Measurements from ENCODE around the gene CRIM1.

CRIM1 gene

DNA sequence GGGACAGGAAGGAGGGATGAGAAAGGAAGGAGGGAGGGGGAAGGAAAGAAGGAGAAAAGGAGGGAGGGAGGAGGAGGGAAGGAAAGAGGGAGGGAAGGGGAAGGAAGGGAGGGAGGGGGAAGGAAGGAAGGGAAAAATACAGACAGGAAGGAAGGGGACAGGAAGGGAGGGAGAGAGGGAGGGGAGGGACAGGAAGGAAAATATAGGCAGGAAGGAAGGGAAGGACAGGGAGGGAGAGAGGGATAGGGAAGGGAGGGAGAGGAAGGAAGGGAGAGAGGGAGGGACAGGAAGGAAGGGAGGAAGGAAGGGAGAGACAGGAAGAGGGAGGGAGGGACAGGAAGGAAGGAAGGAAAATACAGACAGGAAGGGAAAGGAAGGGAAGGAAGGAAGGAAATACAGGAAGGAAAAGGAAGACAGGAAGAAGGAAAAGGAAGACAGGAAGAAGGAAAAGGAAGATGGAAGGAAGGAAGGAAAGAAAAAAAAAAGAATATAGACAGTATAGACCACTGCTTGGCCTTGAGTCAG is 178.8 kb downstream of the CRIM1 start:
- no peak for DNase-seq

DNA sequence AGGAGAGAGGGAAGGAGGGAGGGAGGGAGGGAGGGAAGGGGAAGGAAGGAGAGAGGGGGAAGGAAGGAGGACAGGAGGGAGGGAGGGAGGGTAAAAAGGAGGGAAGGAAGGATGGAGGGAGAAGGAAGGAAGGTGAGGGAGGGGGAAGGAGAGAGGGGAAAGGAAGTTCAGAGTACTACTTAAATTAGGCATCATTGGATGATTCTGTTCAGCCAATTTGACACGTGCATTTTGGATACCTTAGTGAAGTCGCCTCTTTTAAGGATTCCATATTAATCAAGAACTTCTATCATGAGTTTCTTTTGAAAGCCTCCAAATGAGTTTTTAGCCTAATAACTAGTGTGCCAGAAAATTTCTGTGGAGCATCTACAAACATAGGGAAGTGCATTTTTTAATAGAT is 179.5 kb downstream of the CRIM1 start:
- no peak for DNase-seq

DNA sequence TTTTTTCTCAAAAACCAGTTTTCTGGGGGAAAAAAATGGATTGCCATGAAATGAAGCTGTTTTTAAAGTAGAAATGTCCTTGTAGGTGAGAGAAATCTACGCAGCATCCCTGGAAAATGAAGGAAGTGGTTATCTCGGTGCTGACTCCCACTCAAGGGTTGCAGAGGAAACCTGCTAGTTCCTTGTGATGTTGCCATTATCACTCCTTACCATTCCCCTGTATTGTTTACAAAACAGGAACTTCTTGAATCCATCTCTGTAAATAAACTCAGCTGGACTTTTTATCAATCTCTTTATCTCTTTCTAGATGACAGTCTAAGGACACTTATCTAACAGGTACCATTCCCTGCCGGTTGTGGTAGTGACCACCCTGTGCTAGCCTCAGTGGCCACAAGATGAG is 181.2 kb downstream of the CRIM1 start:
- no peak for DNase-seq

DNA sequence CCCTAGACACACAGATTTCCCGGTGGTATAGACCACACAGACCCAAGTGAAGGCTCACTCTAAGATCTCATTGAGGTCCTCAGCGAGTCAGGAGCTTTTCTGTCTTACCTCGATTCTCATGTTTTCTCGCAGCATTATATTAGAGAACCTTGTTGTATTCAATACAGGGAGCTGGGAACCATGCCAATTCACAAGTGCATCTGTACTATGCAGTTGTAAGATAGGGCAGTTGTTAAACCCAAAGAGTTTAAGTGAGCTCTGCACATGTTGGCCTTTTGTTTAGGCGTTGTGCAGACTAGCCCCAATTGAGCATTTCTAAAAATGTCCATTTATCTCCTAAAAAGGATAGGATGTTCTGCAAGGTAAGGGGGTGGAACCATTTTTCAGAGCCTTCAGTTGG is 182.8 kb downstream of the CRIM1 start:
- peak; percentile 87 for DNase-seq

DNA sequence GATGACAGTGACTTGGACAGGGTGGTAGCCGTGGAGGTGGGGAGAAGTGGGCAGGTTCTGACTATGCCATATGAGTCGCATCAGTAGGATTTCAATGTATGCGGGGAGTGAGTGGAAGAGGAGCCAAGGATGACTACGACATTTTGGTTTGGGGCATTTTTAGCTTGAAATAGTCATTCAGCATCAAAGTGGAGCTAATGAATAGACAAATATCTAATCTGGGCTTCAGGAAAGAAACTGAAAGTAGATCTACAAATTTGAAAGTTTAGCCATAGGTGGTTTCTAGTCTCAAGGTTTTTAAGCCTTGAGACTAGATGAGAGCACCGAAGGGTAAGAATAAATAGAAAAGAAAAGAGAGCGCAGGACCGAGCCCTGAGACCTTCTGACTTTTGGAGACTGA is 184.1 kb downstream of the CRIM1 start:
- no peak for DNase-seq

DNA sequence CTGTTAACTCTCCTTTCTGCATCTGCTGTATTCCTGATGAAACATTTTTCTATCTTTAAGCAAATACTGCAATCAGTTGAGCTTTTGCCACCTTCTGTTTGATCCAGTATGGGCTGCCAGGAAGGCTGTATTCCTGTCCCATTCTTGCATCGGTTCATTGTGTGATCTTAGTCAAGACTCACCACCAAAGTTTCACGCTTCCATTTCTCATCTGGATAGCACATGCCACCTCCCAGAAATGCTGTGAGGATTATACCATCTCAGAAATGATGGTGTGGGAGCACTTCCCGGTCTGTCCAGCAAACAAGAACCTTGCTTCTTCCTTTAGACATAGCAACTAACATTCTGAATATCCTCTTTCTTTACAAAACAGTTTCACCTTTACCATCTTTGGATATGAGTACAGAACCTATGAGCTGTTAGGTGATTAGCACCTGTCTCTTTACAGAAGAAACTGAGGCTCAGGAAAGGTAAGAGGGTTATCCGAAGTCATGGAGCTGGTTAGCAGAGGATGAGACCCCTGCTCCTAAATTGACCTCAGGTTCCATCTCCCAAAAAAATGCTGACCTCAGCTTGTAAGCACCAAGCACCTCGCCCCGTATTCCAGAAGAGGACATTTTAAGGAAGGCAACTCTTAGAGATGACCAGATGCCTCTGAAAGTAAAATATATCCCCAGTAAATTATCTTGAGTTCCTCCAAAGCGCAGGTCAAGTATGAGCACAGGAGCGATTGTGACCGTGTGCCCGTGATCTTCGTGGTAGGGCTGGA is 185.6 kb downstream of the CRIM1 start:
- DNase-seq, result no peak

DNA sequence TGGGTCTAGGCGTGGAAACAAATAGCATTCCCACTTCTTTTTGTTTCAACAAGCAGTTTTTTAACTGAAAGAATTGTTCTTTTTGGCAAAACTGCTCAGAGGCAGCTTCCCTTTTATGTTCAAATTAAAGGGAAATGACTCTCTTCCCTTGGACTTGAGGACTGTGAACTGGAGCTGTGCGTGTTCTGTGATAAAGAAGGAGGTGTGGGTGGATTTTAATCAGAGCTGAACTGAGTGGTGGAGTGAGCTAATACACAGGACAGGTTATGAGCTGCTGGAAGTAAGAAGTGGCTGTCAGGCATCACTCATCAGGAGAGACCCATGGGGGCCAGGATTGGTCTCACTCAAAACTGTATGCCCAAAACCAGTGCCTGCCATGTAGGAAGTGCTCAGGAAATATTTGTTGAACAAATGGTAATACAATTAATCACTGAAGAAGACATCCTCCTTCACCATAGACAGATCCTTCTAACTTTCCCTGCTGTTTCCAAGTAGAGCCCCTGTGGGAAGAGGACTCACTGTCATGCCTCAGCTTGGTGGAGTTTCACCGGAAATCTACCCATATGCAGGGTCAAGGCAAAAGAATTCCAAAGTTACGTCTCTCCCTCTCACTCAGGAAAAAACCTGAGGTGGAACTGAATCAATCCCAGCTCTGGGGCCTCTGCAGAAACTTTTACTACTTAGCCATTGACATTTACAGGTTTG is 186.5 kb downstream of the CRIM1 start:
- no peak for DNase-seq

DNA sequence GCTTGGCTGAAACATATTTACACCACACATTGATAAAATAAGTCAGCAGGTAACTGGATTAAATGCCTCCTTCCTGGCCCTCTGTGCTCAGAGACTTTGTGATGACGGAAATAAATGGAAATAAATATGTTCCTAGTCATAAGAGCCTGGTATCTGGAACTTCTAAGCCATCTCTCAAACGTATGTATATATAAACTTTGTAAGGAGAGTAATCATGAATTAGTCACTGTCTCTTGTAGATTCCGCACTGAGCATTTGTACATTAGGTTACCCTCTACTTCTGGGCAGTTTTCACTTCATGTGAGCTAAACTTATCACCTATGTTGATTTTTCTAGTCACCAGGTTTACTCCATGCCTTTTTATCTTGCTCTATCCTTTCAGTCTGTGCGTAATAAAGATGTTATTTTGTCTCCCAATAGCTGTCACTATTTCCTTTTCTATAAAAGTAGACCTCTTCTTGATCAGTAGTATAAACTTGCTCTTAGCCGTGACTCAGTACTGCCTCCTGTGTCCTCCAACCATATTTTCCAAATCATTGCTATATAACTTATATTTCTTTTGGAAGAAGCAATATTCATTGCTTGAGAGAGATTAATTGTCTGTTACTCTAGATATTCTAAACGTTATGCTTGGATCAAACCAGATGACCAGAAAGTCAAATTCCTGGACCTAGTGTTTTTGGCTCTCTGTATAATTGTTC is 189.2 kb downstream of the CRIM1 start:
- DNase-seq, result no peak

DNA sequence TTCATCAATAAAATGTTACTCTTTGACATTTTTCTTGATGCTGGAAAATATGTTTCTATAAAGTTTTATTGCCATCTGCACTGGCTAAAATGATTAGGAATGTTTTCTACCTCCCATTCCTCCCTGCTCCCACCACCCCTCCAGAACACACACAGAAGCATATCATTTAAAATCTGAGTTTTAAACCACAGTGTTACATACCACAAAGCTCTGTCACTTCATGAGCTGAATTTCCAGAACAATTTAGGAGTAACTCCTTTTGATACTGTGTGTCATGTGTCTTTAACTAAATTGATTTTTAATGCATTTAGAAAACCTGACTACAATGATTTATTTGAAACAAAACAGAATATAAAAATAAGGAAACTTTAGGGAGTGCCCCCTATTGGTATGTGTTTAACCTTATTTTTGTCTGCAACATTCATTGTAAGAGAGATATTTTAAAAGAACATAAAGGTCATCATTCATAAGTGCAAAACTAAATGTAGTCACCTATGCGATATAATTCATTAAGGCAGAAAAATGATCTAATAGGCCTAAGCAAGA is 190.4 kb downstream of the CRIM1 start:
- DNase-seq, result no peak

DNA sequence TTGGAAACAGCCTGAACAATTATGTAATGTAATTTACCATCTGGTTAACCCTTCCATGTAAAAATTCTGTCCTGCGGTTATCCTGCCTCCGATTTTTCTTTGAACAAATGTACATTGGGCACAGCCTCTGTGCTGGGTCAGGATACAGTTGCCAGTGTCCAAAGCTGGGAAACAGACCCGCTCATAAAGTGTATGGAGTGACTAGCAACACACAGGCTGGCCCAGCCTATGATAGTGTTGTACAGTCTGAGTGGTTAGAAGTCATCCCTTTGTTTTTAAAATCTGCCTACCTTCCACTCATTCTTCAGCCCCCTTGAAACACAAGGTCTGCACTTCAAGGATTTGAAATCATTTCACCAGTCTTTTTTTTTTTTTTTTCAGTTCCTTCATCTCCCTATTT is 192.3 kb downstream of the CRIM1 start:
- no peak for DNase-seq

DNA sequence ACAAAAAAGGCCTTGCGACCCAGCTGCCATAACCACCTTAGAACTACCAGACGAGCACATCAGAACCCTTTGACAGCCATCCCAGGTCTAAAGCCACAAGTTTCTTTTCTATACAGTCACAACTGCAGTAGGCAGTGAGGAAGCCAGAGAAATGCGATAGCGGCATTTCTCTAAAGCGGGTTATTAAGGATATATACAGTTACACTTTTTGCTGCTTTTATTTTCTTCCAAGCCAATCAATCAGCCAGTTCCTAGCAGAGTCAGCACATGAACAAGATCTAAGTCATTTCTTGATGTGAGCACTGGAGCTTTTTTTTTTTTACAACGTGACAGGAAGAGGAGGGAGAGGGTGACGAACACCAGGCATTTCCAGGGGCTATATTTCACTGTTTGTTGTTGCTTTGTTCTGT is 193.6 kb downstream of the CRIM1 start:
- DNase-seq, result no peak

DNA sequence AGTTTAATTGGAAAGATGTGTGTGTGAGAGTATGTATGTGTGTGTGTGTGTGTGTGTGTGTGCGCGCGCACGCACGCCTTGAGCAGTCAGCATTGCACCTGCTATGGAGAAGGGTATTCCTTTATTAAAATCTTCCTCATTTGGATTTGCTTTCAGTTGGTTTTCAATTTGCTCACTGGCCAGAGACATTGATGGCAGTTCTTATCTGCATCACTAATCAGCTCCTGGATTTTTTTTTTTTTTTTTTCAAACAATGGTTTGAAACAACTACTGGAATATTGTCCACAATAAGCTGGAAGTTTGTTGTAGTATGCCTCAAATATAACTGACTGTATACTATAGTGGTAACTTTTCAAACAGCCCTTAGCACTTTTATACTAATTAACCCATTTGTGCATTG is 194.4 kb downstream of the CRIM1 start:
- DNase-seq, result no peak

DNA sequence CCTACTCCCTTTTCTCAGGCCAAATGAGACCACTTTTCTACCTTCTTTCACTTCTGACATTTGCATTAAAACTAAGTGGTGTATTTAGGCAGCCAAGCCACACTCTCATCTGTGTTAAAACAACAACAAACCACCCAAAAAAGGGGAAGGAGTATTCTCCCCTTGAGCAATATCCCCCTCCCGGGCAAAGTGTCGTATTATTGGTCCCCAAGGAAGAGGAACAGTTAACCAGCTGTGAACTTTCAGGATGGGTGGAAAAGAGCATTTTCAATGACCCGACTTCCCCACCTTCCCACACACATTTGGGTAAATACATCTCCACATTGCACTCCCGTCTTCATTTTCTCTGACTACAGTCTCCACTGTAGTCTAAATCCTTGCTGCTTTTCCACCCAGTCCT is 198.1 kb downstream of the CRIM1 start:
- no peak for DNase-seq

DNA sequence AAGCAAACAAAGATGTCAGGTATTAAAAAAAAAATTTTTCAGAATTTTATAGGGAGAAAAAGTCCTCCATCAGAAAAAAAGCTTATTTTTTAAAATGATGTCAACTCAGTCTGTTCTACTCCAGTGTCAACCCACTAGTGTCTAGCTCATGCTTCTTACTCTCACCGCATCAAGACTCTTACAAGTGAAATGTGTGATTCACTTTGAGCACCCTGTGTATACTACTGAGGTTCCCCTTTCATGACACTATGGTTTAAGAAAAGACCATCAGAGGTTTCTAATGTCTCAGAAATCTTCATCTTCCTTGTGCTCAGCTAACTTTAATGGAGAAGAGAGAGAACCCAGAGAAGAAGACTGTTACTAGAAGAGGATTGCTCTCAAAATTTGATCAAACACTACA is 199.0 kb downstream of the CRIM1 start:
- no peak for DNase-seq

DNA sequence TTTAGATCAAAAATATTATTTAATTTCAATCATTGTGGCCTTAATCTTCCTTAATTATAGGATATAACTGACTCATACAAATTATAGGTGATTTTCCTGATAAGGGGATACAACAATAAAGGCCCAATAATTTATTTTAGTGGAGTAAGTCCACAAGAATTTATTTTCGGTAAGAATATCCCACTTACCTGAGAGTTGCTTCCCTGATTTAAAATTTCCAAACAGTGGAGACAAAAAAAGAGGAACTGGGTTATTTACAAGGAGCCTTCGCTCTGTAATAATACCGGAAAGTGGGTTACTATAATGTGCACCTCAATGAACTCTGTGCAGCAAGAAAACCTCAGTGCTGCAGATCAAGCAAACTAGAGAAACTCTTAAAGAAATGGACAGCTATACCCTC is 200.2 kb downstream of the CRIM1 start:
- DNase-seq, result no peak

DNA sequence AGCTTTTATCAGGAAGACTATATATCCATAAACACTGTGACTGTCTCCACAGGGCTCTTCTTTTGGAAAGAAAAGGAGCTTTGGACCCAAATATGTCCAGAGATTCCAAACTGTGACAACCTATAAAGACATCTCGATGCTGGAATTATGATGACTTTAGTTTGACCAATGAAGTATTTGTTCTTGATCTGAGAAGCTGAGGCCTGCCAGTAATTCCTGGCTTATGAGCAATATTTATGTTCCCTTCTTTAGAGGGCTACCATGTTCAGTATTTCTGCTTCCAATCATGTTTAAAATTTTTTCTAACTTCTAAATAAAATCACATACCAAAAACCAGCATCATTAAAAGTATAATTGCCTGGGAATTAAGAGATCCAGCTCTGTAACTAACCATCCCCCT is 201.3 kb downstream of the CRIM1 start:
- DNase-seq, result no peak

DNA sequence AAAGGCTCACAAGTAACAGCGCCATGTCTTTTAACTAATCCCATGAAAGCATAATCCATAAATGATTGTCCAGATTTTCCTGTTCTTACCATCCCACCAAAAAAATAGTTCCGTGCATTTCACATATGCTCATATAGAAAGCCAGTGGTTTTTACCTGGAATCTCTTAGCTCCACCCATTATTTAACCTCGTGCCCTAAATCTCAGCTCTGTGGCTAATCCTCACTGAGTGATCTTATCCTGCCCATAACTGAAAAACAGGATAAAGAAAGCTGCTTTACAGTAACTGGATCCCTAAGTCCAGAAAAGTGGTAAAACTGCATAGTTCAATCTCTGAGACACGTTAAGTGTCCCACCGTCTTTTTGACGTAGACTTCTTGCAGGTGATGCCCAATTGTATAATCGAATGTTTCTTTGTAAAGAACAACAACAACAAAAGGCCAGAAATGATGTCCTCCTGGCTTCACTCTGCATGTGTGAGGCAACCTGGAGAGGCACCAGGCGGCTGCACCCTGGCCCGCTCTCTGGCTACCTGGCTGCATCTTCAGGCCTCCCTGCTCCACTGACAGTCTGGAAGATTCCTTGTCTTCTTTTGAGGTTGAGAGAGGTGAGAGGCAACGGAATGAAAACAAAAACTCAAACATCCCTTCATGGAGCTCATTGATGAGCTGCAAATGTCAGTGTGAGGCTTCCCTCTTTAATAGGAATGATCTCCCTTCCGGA is 203.8 kb downstream of the CRIM1 start:
- DNase-seq, result no peak

DNA sequence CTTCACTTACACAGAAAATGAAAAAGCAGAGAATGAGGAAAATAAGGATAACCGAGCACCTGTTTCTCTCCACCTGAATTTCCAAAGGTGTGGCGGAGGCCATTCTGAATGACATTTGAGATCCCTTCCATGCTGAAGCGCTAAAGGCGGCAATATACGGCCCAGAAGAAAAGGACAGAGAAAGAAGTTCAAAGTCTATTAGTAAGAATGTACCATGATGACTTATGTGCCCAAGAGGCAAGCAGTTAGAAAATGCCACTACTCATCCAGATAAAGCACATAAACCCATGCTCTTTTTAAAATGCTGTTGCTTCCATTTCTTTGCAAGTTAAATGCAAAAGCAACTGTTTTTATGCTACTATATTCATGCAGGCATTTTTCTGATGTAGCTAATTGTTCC is 205.1 kb downstream of the CRIM1 start:
- DNase-seq, result no peak

DNA sequence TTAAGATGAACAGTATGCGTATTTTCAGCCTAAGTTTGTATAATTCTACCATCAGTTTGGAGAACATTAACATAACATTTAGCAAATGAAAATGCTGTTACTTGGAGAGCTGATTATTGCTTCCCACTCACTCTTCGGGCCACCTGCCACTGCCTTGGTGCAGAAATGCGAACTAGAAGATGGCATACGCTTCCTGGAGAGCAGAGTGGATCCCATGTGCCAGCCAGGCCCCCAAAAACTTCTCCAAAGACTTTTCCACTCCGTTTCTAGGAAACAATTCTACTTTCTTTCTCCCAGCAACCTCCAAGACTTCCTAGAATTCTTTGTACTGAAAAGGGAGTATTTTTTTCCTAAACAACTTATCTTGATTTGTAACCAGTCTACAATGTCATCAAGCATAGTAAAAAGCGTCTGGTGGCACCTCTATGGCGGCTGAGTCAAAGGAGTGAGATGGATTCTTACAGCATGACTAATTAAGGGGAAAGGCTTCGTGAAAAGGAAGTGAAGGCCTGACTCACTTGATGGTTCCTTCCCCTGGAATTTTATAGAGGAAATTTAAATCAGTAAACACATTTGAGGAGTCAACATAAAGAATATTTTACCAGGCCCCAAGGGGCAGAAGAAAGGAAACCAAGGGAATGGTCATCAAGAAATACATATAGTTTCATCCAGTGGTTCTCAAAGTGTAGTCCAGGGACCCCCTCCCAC is 205.8 kb downstream of the CRIM1 start:
- no peak for DNase-seq

DNA sequence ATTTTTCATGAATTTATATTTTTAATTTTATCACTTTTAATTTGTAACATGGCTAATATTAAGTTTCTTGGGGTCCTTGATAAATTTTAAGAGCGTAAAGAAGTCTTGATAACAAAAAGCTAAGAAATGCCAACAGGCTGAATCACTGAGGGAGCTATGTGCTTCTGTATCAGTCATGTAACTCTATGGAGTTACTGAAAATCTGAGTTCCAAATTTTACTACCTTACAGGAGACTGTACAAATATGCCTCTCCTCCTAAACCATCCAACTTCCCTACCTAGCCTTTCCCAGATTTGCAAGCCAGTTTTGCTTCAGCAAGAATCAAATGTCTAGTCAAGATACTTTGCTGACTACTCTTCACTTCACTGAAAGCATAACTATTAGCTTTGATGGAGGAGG is 206.7 kb downstream of the CRIM1 start:
- no peak for DNase-seq

DNA sequence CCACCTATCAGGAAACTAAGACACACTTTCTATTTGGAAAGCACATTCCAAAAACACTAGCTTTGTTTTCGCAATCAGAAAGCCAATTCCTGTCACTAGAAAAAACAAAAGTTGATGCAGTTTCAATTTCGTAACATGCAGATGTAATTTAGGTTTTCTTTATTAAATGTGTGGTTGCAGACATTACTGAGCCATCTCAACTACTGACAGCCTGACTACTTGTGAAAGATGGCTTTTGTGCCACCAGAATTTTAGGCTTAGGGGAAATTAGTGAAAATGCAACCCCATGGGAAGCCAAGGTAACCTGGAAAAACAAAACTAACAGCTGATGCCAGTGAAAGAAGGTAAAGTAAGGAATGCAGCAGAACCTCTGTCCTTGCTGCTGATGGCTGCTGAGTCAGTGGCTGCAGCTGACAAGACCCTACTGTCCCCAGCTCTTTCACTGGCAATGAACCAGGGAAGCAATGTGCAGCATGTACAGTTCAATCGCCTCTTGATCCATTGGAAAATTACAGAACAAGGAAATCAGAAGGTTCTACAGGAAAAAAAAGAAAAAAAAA is 207.5 kb downstream of the CRIM1 start:
- no peak for DNase-seq

DNA sequence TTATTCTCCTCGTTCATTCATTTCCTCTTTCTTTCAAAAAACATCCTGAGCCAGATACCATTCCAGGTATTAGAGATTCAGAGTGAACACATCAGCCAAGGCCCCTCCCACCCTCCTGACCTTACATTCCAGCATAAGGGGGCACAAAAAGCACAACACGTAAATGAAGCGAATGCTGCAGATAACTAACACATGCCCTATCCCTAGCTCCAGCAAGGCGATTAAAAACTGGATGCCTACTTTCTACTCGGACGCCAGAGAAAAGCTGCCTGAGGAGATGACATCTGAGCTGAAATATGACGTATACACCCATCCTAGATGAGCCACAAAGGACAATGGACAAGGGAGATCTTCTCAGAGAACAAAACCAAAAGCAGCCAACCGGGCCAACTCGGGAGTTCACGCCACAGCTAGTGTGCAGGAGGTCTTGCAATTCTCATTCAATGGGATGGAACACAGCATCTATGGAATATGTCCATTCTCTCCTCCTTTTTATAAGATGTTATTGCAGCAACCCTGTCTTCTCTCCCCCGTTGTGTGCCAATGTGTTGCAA is 208.9 kb downstream of the CRIM1 start:
- DNase-seq, result no peak

Data from DMS79 treated with DMSO at 0.1 percent for 48 hours (cell line).